Measurements from ENCODE around the gene CD163. TPM values are rescaled to one million over a fixed set of nuclear protein-coding genes. Genes with fewer than 3 reads are reported as not detected.

CD163 gene
- total and polyA plus RNA-seq, 5 donors from 2014 or later = 0.41 TPM; not detected in 4

GRCh38 chr12:7501031-7501588, 2.5 kb downstream of the CD163 start:
- DNase-seq (no peak), ATAC-seq (ENCODE audit: low read depth in 2 of 2) (no peak)
- Mint-ChIP-seq H3K4me1 (peaks cover 0 to 2% (median 0%) of the 10 kb centered on the region in 4 donors), H3K9me3 (peaks cover 0 to 2% (median 0%) of the 10 kb centered on the region in 7 donors), H3K27me3 (peaks cover 17% of the 10 kb centered on the region), H3K27ac (no peak overlapping the region), H3K36me3 (no peaks in the 10 kb centered on the region), H3K4me3 (no peak overlapping the region)
- Histone ChIP-seq H3K9me3 (ENCODE audit: control insufficient read depth in 2 of 2, low read length in 2 of 2) (no peaks in the 10 kb centered on the region), H3K36me3 (ENCODE audit: control insufficient read depth, insufficient read depth, low read length) (no peaks in the 10 kb centered on the region), H3K4me1 (ENCODE audit: control insufficient read depth, insufficient read depth, low read length, poor library complexity, severe bottlenecking) (no peaks in the 10 kb centered on the region), H3K27ac (ENCODE audit: insufficient read depth, low read length, poor library complexity, severe bottlenecking) (no peak overlapping the region), H3K4me3 (ENCODE audit: low read depth, low read length) (no peak overlapping the region), H3K27me3 (ENCODE audit: control insufficient read depth, insufficient read depth, low read length) (no peaks in the 10 kb centered on the region)

DNA sequence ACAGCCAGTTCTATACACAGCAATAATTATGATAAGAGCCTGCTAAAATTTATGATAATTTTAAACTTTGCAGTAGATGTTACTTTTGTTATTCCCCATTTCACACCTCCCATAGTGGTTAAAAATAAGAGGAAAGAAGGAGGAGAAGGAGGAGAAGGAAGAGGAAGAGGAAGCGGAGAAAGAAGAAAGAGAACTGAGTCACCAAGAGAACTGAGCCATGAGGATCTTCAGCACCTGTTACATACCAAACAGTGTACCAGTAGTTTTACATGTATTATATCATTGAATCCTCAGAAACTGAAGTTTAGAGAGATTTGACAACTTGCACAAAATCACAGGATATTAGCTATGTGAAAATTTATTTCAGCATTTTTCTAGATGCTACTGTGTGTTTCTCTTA, 3.9 kb downstream of the CD163 start:
- Mint-ChIP-seq H3K9me3 (peaks cover 0 to 5% (median 0%) of the 10 kb centered on the region in 7 donors), H3K27me3 (peaks cover 17% of the 10 kb centered on the region), H3K4me3 (no peak overlapping the region), H3K4me1 (peaks cover 0 to 2% (median 0%) of the 10 kb centered on the region in 4 donors), H3K27ac (no peak overlapping the region), H3K36me3 (no peaks in the 10 kb centered on the region)
- H3K27me3 ChIP-seq (ENCODE audit: control insufficient read depth, insufficient read depth, low read length) = no peaks in the 10 kb centered on the region
- no peaks in the 10 kb centered on the region for H3K9me3 ChIP-seq (ENCODE audit: control insufficient read depth in 2 of 2, low read length in 2 of 2)
- DNase-seq = no peak
- no peak overlapping the region for H3K27ac ChIP-seq (ENCODE audit: insufficient read depth, low read length, poor library complexity, severe bottlenecking)
- ATAC-seq (ENCODE audit: low read depth in 2 of 2) = no peak
- H3K4me3 ChIP-seq (ENCODE audit: low read depth, low read length) = no peak overlapping the region
- no peaks in the 10 kb centered on the region for H3K36me3 ChIP-seq (ENCODE audit: control insufficient read depth, insufficient read depth, low read length)
- H3K4me1 ChIP-seq (ENCODE audit: control insufficient read depth, insufficient read depth, low read length, poor library complexity, severe bottlenecking) = no peaks in the 10 kb centered on the region

DNA sequence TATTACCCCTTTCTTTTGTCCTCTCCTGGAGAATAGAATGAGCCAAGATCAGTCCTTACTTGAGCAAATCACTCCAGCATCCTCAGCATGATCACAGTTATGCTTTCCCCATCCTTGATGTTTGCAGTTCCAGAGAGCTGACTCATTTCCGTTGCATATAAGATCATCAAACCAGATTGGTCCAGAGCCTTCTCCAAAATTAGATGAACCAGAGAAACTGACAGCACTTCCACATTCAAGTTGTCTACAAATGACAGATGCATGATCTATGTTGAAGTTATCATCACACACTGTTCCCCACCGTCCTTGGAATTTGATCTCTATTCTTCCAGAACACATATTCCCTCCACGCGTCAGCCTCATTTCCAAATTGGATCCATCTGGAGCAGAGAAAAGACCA, 4.8 kb downstream of the CD163 start:
- Mint-ChIP-seq H3K36me3 (no peaks in the 10 kb centered on the region), H3K27me3 (peaks cover 17% of the 10 kb centered on the region), H3K4me1 (peaks cover 0 to 2% (median 0%) of the 10 kb centered on the region in 4 donors), H3K27ac (no peak overlapping the region), H3K4me3 (no peak overlapping the region), H3K9me3 (peaks cover 0 to 5% (median 0%) of the 10 kb centered on the region in 7 donors)
- H3K4me3 ChIP-seq (ENCODE audit: low read depth, low read length) = no peak overlapping the region
- H3K27ac ChIP-seq (ENCODE audit: insufficient read depth, low read length, poor library complexity, severe bottlenecking) = no peak overlapping the region
- no peak for ATAC-seq (ENCODE audit: low read depth in 2 of 2)
- no peak for DNase-seq
- no peaks in the 10 kb centered on the region for H3K4me1 ChIP-seq (ENCODE audit: control insufficient read depth, insufficient read depth, low read length, poor library complexity, severe bottlenecking)
- H3K27me3 ChIP-seq (ENCODE audit: control insufficient read depth, insufficient read depth, low read length) = no peaks in the 10 kb centered on the region
- no peaks in the 10 kb centered on the region for H3K9me3 ChIP-seq (ENCODE audit: control insufficient read depth in 2 of 2, low read length in 2 of 2)
- no peaks in the 10 kb centered on the region for H3K36me3 ChIP-seq (ENCODE audit: control insufficient read depth, insufficient read depth, low read length)

GRCh38 chr12:7497661-7498060, 5.9 kb downstream of the CD163 start:
- no peaks in the 10 kb centered on the region for H3K36me3 ChIP-seq (ENCODE audit: control insufficient read depth, insufficient read depth, low read length)
- Mint-ChIP-seq H3K36me3 (no peaks in the 10 kb centered on the region), H3K9me3 (peaks cover 0 to 5% (median 0%) of the 10 kb centered on the region in 7 donors), H3K4me1 (peaks cover 0 to 2% (median 0%) of the 10 kb centered on the region in 4 donors), H3K27ac (no peak overlapping the region), H3K4me3 (no peak overlapping the region), H3K27me3 (peaks cover 18% of the 10 kb centered on the region)
- no peaks in the 10 kb centered on the region for H3K27me3 ChIP-seq (ENCODE audit: control insufficient read depth, insufficient read depth, low read length)
- no peak overlapping the region for H3K4me3 ChIP-seq (ENCODE audit: low read depth, low read length)
- H3K4me1 ChIP-seq (ENCODE audit: control insufficient read depth, insufficient read depth, low read length, poor library complexity, severe bottlenecking) = no peaks in the 10 kb centered on the region
- H3K9me3 ChIP-seq (ENCODE audit: control insufficient read depth in 2 of 2, low read length in 2 of 2) = no peaks in the 10 kb centered on the region
- DNase-seq (no peak), ATAC-seq (ENCODE audit: low read depth in 2 of 2) (no peak)
- no peak overlapping the region for H3K27ac ChIP-seq (ENCODE audit: insufficient read depth, low read length, poor library complexity, severe bottlenecking)

DNA sequence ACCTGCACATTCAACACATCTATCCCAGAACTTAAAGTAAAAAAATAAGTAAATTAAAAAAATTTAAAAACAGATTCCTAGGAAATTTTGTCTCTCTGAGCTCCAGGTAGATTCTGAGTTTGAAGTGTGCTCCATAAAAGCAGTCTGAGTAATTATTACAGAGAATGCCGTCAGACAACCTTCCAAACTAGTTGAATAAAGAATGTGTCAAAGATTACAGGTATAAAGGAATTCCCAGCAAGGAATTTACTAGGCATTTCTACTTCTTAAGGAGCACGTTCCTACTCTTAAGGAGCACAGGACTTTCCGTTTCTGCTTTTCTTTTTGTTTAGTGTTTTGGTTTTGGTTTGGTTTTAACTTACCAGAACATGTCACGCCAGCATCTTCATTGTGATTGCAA, 7.1 kb downstream of the CD163 start:
- no peaks in the 10 kb centered on the region for H3K36me3 ChIP-seq (ENCODE audit: control insufficient read depth, insufficient read depth, low read length)
- Mint-ChIP-seq H3K27me3 (peaks cover 21% of the 10 kb centered on the region), H3K4me3 (no peak overlapping the region), H3K4me1 (peaks cover 0 to 2% (median 0%) of the 10 kb centered on the region in 4 donors), H3K27ac (no peak overlapping the region), H3K36me3 (no peaks in the 10 kb centered on the region), H3K9me3 (peaks cover 0 to 5% (median 0%) of the 10 kb centered on the region in 7 donors)
- no peak for DNase-seq
- no peak for ATAC-seq (ENCODE audit: low read depth in 2 of 2)
- no peaks in the 10 kb centered on the region for H3K27me3 ChIP-seq (ENCODE audit: control insufficient read depth, insufficient read depth, low read length)
- H3K4me3 ChIP-seq (ENCODE audit: low read depth, low read length) = no peak overlapping the region
- H3K4me1 ChIP-seq (ENCODE audit: control insufficient read depth, insufficient read depth, low read length, poor library complexity, severe bottlenecking) = no peaks in the 10 kb centered on the region
- no peaks in the 10 kb centered on the region for H3K9me3 ChIP-seq (ENCODE audit: control insufficient read depth in 2 of 2, low read length in 2 of 2)
- no peak overlapping the region for H3K27ac ChIP-seq (ENCODE audit: insufficient read depth, low read length, poor library complexity, severe bottlenecking)

- ATAC-seq (ENCODE audit: low read depth in 2 of 2) = no peak
- H3K27ac ChIP-seq (ENCODE audit: insufficient read depth, low read length, poor library complexity, severe bottlenecking) = no peak overlapping the region
- H3K27ac Mint-ChIP-seq = peak overlapping the region in 1 of 3 donors; percentile 23
- H3K4me1 ChIP-seq (ENCODE audit: control insufficient read depth, insufficient read depth, low read length, poor library complexity, severe bottlenecking) = no peaks in the 10 kb centered on the region
- peaks cover 0 to 5% (median 0%) of the 10 kb centered on the region in 7 donors for H3K9me3 Mint-ChIP-seq
- H3K36me3 Mint-ChIP-seq = no peaks in the 10 kb centered on the region
- H3K9me3 ChIP-seq (ENCODE audit: control insufficient read depth in 2 of 2, low read length in 2 of 2) = no peaks in the 10 kb centered on the region
- H3K27me3 ChIP-seq (ENCODE audit: control insufficient read depth, insufficient read depth, low read length) = no peaks in the 10 kb centered on the region
- H3K4me3 ChIP-seq (ENCODE audit: low read depth, low read length) = no peak overlapping the region
- peaks cover 0 to 2% (median 0%) of the 10 kb centered on the region in 4 donors for H3K4me1 Mint-ChIP-seq
- no peak overlapping the region for H3K4me3 Mint-ChIP-seq
- peaks cover 21% of the 10 kb centered on the region for H3K27me3 Mint-ChIP-seq
- no peaks in the 10 kb centered on the region for H3K36me3 ChIP-seq (ENCODE audit: control insufficient read depth, insufficient read depth, low read length)
- DNase-seq = no peak
Measured at GRCh38 chr12:7495136-7495535, 8.4 kb downstream of the CD163 start.

DNA sequence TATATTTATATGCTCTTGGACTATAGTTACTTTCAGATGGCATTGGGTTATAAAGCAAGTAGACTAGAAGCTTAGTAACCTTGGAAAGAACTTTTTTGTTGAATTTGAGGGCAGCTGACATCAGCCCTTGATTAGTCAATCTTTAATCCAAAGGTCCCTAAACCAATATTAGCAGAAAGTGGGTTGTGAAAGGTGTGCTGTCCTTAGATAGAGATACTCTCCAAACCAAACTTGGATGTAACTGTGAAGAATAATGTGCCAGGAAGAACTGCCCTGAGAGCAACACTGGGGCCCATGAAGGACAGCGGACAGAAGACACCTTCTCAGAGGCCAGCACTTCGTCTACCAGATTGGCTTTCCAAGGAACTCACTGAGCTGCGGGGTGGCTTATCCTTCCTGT, 10.6 kb downstream of the CD163 start:
- peaks cover 0 to 2% (median 0%) of the 10 kb centered on the region in 4 donors for H3K4me1 Mint-ChIP-seq
- H3K27ac Mint-ChIP-seq = no peak overlapping the region
- peaks cover 0 to 3% (median 0%) of the 10 kb centered on the region in 7 donors for H3K9me3 Mint-ChIP-seq
- Histone ChIP-seq H3K4me1 (ENCODE audit: control insufficient read depth, insufficient read depth, low read length, poor library complexity, severe bottlenecking) (no peaks in the 10 kb centered on the region), H3K36me3 (ENCODE audit: control insufficient read depth, insufficient read depth, low read length) (no peaks in the 10 kb centered on the region), H3K9me3 (ENCODE audit: control insufficient read depth in 2 of 2, low read length in 2 of 2) (no peaks in the 10 kb centered on the region), H3K27ac (ENCODE audit: insufficient read depth, low read length, poor library complexity, severe bottlenecking) (no peak overlapping the region), H3K4me3 (ENCODE audit: low read depth, low read length) (no peak overlapping the region), H3K27me3 (ENCODE audit: control insufficient read depth, insufficient read depth, low read length) (no peaks in the 10 kb centered on the region)
- no peak for ATAC-seq (ENCODE audit: low read depth in 2 of 2)
- no peak for DNase-seq
- H3K36me3 Mint-ChIP-seq = no peaks in the 10 kb centered on the region
- peaks cover 17% of the 10 kb centered on the region for H3K27me3 Mint-ChIP-seq
- H3K4me3 Mint-ChIP-seq = no peak overlapping the region

GRCh38 chr12:7486512-7486911, 17.1 kb downstream of the CD163 start:
- ATAC-seq (ENCODE audit: low read depth in 2 of 2) (no peak), DNase-seq (no peak)
- Histone ChIP-seq H3K27ac (ENCODE audit: insufficient read depth, low read length, poor library complexity, severe bottlenecking) (no peak overlapping the region), H3K27me3 (ENCODE audit: control insufficient read depth, insufficient read depth, low read length) (no peaks in the 10 kb centered on the region), H3K4me3 (ENCODE audit: low read depth, low read length) (no peak overlapping the region), H3K4me1 (ENCODE audit: control insufficient read depth, insufficient read depth, low read length, poor library complexity, severe bottlenecking) (no peaks in the 10 kb centered on the region), H3K9me3 (ENCODE audit: control insufficient read depth in 2 of 2, low read length in 2 of 2) (no peaks in the 10 kb centered on the region), H3K36me3 (ENCODE audit: control insufficient read depth, insufficient read depth, low read length) (no peaks in the 10 kb centered on the region)
- Mint-ChIP-seq H3K27me3 (peaks cover 4% of the 10 kb centered on the region), H3K27ac (no peak overlapping the region), H3K4me1 (no peaks in the 10 kb centered on the region), H3K36me3 (no peaks in the 10 kb centered on the region), H3K9me3 (peaks cover 0 to 4% (median 0%) of the 10 kb centered on the region in 7 donors), H3K4me3 (no peak overlapping the region)
